Neural cell (in vitro differentiated cells): ENCODE results near the gene CSNK1E.

ENCODE experiments used
- EP300 ChIP-seq: fragments of 450-650 bp; conservative IDR thresholded peaks from 2 replicates; pipeline ENCODE4 v1.6.1; 2014; ENCODE audit warnings: antibody characterized with exemption, mild to moderate bottlenecking, moderate library complexity; ENCODE audit not compliant: poor library complexity, severe bottlenecking
- EZH2 ChIP-seq: fragments of 200-600, 300-800 bp; shearing (Covaris generic), sonication (generic); IDR thresholded peaks from 2 replicates; pipeline ENCODE4 v1.6.1; 2014; ENCODE audit warnings: antibody characterized with exemption, low read length, borderline replicate concordance, mild to moderate bottlenecking; ENCODE audit not compliant: insufficient read depth, poor library complexity, severe bottlenecking
- MXI1 ChIP-seq: fragments of 450-650 bp; conservative IDR thresholded peaks from 2 replicates; pipeline ENCODE4 v1.6.1; 2014; ENCODE audit warnings: antibody characterized with exemption, mild to moderate bottlenecking; ENCODE audit not compliant: poor library complexity, severe bottlenecking
- POLR2AphosphoS5 ChIP-seq: IDR thresholded peaks from 2 replicates; pipeline ENCODE4 v1.6.1; 2012
- RAD21 ChIP-seq: fragments of 450-650 bp; conservative IDR thresholded peaks from 2 replicates; pipeline ENCODE4 v1.6.1; 2014; ENCODE audit warnings: antibody characterized with exemption, mild to moderate bottlenecking, moderate library complexity
- SMC3 ChIP-seq: fragments of 450-650 bp; conservative IDR thresholded peaks from 2 replicates; pipeline ENCODE4 v1.6.1; 2014; ENCODE audit warnings: antibody characterized with exemption, mild to moderate bottlenecking, moderate library complexity; ENCODE audit not compliant: poor library complexity
- TAF1 ChIP-seq: IDR thresholded peaks from 2 replicates; pipeline ENCODE4 v1.6.1; 2012; ENCODE audit warnings: low read depth
- TF ChIP-seq, protein P1 (sequence below): fragments of 450-650 bp; IDR thresholded peaks from 2 replicates; pipeline ENCODE4 v1.5.1; 2014; ENCODE audit warnings: antibody characterized with exemption, mild to moderate bottlenecking, moderate library complexity; ENCODE audit not compliant: poor library complexity, severe bottlenecking
- TF ChIP-seq, protein P2 (sequence below): IDR thresholded peaks from 2 replicates; pipeline ENCODE4 v1.6.1; 2012; ENCODE audit warnings: borderline replicate concordance

DNA sequence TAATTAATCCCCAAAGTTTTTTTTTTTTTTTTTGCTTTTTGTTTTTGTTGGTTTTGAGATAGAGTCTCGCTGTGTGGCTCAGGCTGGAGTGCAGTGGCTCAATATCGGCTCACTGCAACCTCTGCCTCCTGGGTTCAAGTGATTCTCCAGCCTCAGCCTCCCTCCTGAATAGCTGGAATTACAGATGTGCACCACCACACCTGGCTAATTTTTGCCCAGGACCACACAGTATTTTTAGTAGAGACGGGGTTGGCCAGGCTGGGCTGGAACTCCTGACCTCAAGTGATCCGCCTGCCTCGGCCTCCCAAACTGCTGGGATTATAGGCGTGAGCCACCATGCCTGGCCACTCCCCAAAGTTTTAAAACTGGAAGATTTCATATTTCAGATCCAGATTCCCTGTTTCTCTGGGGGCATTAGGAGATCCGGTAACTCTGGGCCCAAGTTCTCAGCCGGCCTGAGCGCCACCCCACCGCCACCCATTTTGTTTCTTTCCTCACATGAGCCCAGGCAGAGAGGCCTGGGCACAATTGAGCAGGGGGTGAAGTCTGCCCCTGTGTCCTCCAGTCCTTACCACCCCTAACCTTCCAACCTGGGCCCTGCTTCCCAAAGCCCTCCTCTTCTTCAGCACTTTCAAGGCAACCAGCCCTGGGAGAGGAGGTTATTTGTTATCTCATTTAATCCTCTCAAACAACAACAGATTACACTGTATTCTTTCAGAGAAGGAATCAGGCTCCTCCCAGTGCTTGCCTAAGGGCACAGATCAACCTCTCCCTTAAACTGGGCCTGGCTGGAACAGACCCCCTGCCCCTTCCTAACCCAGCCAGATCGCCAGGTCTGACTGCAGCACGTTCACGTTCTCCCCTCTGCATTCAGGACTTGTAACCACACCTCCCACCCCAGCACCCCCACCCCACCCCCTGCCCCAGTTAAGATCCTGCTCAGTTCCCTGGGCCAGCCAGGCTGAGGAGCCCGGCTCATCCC, 1.9 kb upstream of the CSNK1E start:
- TF ChIP-seq RAD21 (no peak), POLR2AphosphoS5 (no peak), SMC3 (no peak), EP300 (no peak), EZH2 (no peak), TAF1 (no peak), MXI1 (no peak)
- TF ChIP-seq, protein P1, sequence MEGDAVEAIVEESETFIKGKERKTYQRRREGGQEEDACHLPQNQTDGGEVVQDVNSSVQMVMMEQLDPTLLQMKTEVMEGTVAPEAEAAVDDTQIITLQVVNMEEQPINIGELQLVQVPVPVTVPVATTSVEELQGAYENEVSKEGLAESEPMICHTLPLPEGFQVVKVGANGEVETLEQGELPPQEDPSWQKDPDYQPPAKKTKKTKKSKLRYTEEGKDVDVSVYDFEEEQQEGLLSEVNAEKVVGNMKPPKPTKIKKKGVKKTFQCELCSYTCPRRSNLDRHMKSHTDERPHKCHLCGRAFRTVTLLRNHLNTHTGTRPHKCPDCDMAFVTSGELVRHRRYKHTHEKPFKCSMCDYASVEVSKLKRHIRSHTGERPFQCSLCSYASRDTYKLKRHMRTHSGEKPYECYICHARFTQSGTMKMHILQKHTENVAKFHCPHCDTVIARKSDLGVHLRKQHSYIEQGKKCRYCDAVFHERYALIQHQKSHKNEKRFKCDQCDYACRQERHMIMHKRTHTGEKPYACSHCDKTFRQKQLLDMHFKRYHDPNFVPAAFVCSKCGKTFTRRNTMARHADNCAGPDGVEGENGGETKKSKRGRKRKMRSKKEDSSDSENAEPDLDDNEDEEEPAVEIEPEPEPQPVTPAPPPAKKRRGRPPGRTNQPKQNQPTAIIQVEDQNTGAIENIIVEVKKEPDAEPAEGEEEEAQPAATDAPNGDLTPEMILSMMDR = no peak
- TF ChIP-seq, protein P2, sequence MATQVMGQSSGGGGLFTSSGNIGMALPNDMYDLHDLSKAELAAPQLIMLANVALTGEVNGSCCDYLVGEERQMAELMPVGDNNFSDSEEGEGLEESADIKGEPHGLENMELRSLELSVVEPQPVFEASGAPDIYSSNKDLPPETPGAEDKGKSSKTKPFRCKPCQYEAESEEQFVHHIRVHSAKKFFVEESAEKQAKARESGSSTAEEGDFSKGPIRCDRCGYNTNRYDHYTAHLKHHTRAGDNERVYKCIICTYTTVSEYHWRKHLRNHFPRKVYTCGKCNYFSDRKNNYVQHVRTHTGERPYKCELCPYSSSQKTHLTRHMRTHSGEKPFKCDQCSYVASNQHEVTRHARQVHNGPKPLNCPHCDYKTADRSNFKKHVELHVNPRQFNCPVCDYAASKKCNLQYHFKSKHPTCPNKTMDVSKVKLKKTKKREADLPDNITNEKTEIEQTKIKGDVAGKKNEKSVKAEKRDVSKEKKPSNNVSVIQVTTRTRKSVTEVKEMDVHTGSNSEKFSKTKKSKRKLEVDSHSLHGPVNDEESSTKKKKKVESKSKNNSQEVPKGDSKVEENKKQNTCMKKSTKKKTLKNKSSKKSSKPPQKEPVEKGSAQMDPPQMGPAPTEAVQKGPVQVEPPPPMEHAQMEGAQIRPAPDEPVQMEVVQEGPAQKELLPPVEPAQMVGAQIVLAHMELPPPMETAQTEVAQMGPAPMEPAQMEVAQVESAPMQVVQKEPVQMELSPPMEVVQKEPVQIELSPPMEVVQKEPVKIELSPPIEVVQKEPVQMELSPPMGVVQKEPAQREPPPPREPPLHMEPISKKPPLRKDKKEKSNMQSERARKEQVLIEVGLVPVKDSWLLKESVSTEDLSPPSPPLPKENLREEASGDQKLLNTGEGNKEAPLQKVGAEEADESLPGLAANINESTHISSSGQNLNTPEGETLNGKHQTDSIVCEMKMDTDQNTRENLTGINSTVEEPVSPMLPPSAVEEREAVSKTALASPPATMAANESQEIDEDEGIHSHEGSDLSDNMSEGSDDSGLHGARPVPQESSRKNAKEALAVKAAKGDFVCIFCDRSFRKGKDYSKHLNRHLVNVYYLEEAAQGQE = no peak
